ENCODE results near the gene RABGAP1L. TPM values are rescaled to one million over a fixed set of nuclear protein-coding genes. Genes with fewer than 3 reads are reported as not detected.
"Not testable (repeated sequence)": the region's sequence is repeated elsewhere in the genome, so short reads cannot be mapped to it uniquely, and the experiment has no call there.

RABGAP1L gene
- polyA plus RNA-seq, 1 donor, result 51.9 TPM

- no peaks in the 10 kb centered on the region for H3K4me1 ChIP-seq (ENCODE audit: control insufficient read depth, insufficient read depth, low read length)
- H3K27me3 ChIP-seq (ENCODE audit: control insufficient read depth, insufficient read depth, low read length), result no peaks in the 10 kb centered on the region
- no CpG with 5 or more reads among the region's 4 CpGs for WGBS (ENCODE audit: insufficient coverage, low lambda C conversion rate)
- peaks cover 2% of the 10 kb centered on the region for H3K9me3 ChIP-seq (ENCODE audit: control insufficient read depth, low read depth, low read length)
- no peak for DNase-seq
- H3K27ac ChIP-seq (ENCODE audit: low read length), result no peak overlapping the region
- no peak overlapping the region for H3K4me3 ChIP-seq (ENCODE audit: low read length)
- no peaks in the 10 kb centered on the region for H3K36me3 ChIP-seq (ENCODE audit: control insufficient read depth, insufficient read depth, low read length)
Measured at GRCh38 chr1:174637487-174637886, 478.2 kb downstream of the RABGAP1L start.

- Histone ChIP-seq H3K4me3 (ENCODE audit: low read length) (no peak overlapping the region), H3K27ac (ENCODE audit: low read length) (no peak overlapping the region), H3K27me3 (ENCODE audit: control insufficient read depth, insufficient read depth, low read length) (no peaks in the 10 kb centered on the region), H3K9me3 (ENCODE audit: control insufficient read depth, low read depth, low read length) (peaks cover 2% of the 10 kb centered on the region), H3K4me1 (ENCODE audit: control insufficient read depth, insufficient read depth, low read length) (no peaks in the 10 kb centered on the region), H3K36me3 (ENCODE audit: control insufficient read depth, insufficient read depth, low read length) (no peaks in the 10 kb centered on the region)
- no peak for DNase-seq
- whole genome bisulfite sequencing (ENCODE audit: insufficient coverage, low lambda C conversion rate), result 80% methylated on average over 1 of the region's 1 CpG
Measured at GRCh38 chr1:174639461-174639860, 480.1 kb downstream of the RABGAP1L start.

- Histone ChIP-seq H3K4me1 (ENCODE audit: control insufficient read depth, insufficient read depth, low read length) (no peaks in the 10 kb centered on the region), H3K9me3 (ENCODE audit: control insufficient read depth, low read depth, low read length) (peaks cover 2% of the 10 kb centered on the region), H3K4me3 (ENCODE audit: low read length) (no peak overlapping the region), H3K27me3 (ENCODE audit: control insufficient read depth, insufficient read depth, low read length) (no peaks in the 10 kb centered on the region), H3K27ac (ENCODE audit: low read length) (no peak overlapping the region), H3K36me3 (ENCODE audit: control insufficient read depth, insufficient read depth, low read length) (no peaks in the 10 kb centered on the region)
- WGBS (ENCODE audit: insufficient coverage, low lambda C conversion rate), result 40% methylated on average over 1 of the region's 1 CpG
- no peak for DNase-seq
Measured at GRCh38 chr1:174640783-174641182, 481.5 kb downstream of the RABGAP1L start.

- H3K27me3 ChIP-seq (ENCODE audit: control insufficient read depth, insufficient read depth, low read length), result no peaks in the 10 kb centered on the region
- H3K27ac ChIP-seq (ENCODE audit: low read length), result no peak overlapping the region
- no peaks in the 10 kb centered on the region for H3K4me1 ChIP-seq (ENCODE audit: control insufficient read depth, insufficient read depth, low read length)
- DNase-seq, result no peak
- H3K9me3 ChIP-seq (ENCODE audit: control insufficient read depth, low read depth, low read length), result peaks cover 2% of the 10 kb centered on the region
- no peak overlapping the region for H3K4me3 ChIP-seq (ENCODE audit: low read length)
- H3K36me3 ChIP-seq (ENCODE audit: control insufficient read depth, insufficient read depth, low read length), result no peaks in the 10 kb centered on the region
Measured at GRCh38 chr1:174642393-174642792, 483.1 kb downstream of the RABGAP1L start.

- Histone ChIP-seq H3K27me3 (ENCODE audit: control insufficient read depth, insufficient read depth, low read length) (no peaks in the 10 kb centered on the region), H3K4me1 (ENCODE audit: control insufficient read depth, insufficient read depth, low read length) (no peaks in the 10 kb centered on the region), H3K4me3 (ENCODE audit: low read length) (no peak overlapping the region), H3K27ac (ENCODE audit: low read length) (no peak overlapping the region), H3K9me3 (ENCODE audit: control insufficient read depth, low read depth, low read length) (peaks cover 2% of the 10 kb centered on the region), H3K36me3 (ENCODE audit: control insufficient read depth, insufficient read depth, low read length) (no peaks in the 10 kb centered on the region)
- DNase-seq, result no peak
- WGBS (ENCODE audit: insufficient coverage, low lambda C conversion rate), result no CpG with 5 or more reads among the region's 1 CpG
Measured at GRCh38 chr1:174643206-174643605, 483.9 kb downstream of the RABGAP1L start.

GRCh38 chr1:174649572-174649971 lies 490.3 kb downstream of the RABGAP1L start:
- not testable (repeated sequence) for H3K36me3 ChIP-seq (ENCODE audit: control insufficient read depth, insufficient read depth, low read length); H3K4me3 ChIP-seq (ENCODE audit: low read length); DNase-seq; H3K27ac ChIP-seq (ENCODE audit: low read length); H3K27me3 ChIP-seq (ENCODE audit: control insufficient read depth, insufficient read depth, low read length); H3K4me1 ChIP-seq (ENCODE audit: control insufficient read depth, insufficient read depth, low read length); H3K9me3 ChIP-seq (ENCODE audit: control insufficient read depth, low read depth, low read length)
- WGBS (ENCODE audit: insufficient coverage, low lambda C conversion rate), result no CpG with 5 or more reads among the region's 2 CpGs

GRCh38 chr1:174652569-174653280 lies 493.4 kb downstream of the RABGAP1L start:
- Histone ChIP-seq H3K27me3 (ENCODE audit: control insufficient read depth, insufficient read depth, low read length) (no peaks in the 10 kb centered on the region), H3K4me3 (ENCODE audit: low read length) (no peak overlapping the region), H3K4me1 (ENCODE audit: control insufficient read depth, insufficient read depth, low read length) (peaks cover 4% of the 10 kb centered on the region), H3K27ac (ENCODE audit: low read length) (no peak overlapping the region), H3K36me3 (ENCODE audit: control insufficient read depth, insufficient read depth, low read length) (no peaks in the 10 kb centered on the region), H3K9me3 (ENCODE audit: control insufficient read depth, low read depth, low read length) (no peaks in the 10 kb centered on the region)
- no CpG with 5 or more reads among the region's 8 CpGs for WGBS (ENCODE audit: insufficient coverage, low lambda C conversion rate)
- no peak for DNase-seq

GRCh38 chr1:174654560-174654959 lies 495.2 kb downstream of the RABGAP1L start:
- Histone ChIP-seq H3K4me1 (ENCODE audit: control insufficient read depth, insufficient read depth, low read length) (peaks cover 4% of the 10 kb centered on the region), H3K27me3 (ENCODE audit: control insufficient read depth, insufficient read depth, low read length) (no peaks in the 10 kb centered on the region), H3K27ac (ENCODE audit: low read length) (no peak overlapping the region), H3K4me3 (ENCODE audit: low read length) (no peak overlapping the region), H3K9me3 (ENCODE audit: control insufficient read depth, low read depth, low read length) (no peaks in the 10 kb centered on the region), H3K36me3 (ENCODE audit: control insufficient read depth, insufficient read depth, low read length) (no peaks in the 10 kb centered on the region)
- no peak for DNase-seq

GRCh38 chr1:174656409-174657059 lies 497.2 kb downstream of the RABGAP1L start:
- DNase-seq, result peak in 1 of 2 donors; percentile 50
- Histone ChIP-seq H3K27ac (ENCODE audit: low read length) (no peak overlapping the region), H3K36me3 (ENCODE audit: control insufficient read depth, insufficient read depth, low read length) (no peaks in the 10 kb centered on the region), H3K4me1 (ENCODE audit: control insufficient read depth, insufficient read depth, low read length) (peaks cover 4% of the 10 kb centered on the region), H3K4me3 (ENCODE audit: low read length) (no peak overlapping the region), H3K27me3 (ENCODE audit: control insufficient read depth, insufficient read depth, low read length) (no peaks in the 10 kb centered on the region), H3K9me3 (ENCODE audit: control insufficient read depth, low read depth, low read length) (no peaks in the 10 kb centered on the region)
- WGBS (ENCODE audit: insufficient coverage, low lambda C conversion rate), result 67% methylated on average over 1 of the region's 1 CpG

GRCh38 chr1:174657411-174657810 lies 498.1 kb downstream of the RABGAP1L start:
- Histone ChIP-seq H3K4me3 (ENCODE audit: low read length) (no peak overlapping the region), H3K27ac (ENCODE audit: low read length) (no peak overlapping the region), H3K36me3 (ENCODE audit: control insufficient read depth, insufficient read depth, low read length) (no peaks in the 10 kb centered on the region), H3K27me3 (ENCODE audit: control insufficient read depth, insufficient read depth, low read length) (no peaks in the 10 kb centered on the region), H3K4me1 (ENCODE audit: control insufficient read depth, insufficient read depth, low read length) (peaks cover 4% of the 10 kb centered on the region), H3K9me3 (ENCODE audit: control insufficient read depth, low read depth, low read length) (no peaks in the 10 kb centered on the region)
- no peak for DNase-seq

GRCh38 chr1:174657893-174658292 lies 498.6 kb downstream of the RABGAP1L start:
- H3K36me3 ChIP-seq (ENCODE audit: control insufficient read depth, insufficient read depth, low read length), result no peaks in the 10 kb centered on the region
- DNase-seq, result no peak
- WGBS (ENCODE audit: insufficient coverage, low lambda C conversion rate), result no CpG with 5 or more reads among the region's 1 CpG
- no peak overlapping the region for H3K27ac ChIP-seq (ENCODE audit: low read length)
- no peaks in the 10 kb centered on the region for H3K9me3 ChIP-seq (ENCODE audit: control insufficient read depth, low read depth, low read length)
- peaks cover 4% of the 10 kb centered on the region for H3K4me1 ChIP-seq (ENCODE audit: control insufficient read depth, insufficient read depth, low read length)
- no peak overlapping the region for H3K4me3 ChIP-seq (ENCODE audit: low read length)
- H3K27me3 ChIP-seq (ENCODE audit: control insufficient read depth, insufficient read depth, low read length), result no peaks in the 10 kb centered on the region

Data from large intestine (tissue), 3 donors.